Chondrocyte (in vitro differentiated cells): ENCODE data around the gene IGLL5. TPM values are rescaled to one million over a fixed set of nuclear protein-coding genes. Genes with fewer than 3 reads are reported as not detected.

Source experiments
- DNase-seq: peaks from one replicate; pipeline ENCODE4 v3.0.0; 2021; ENCODE audit warnings: mixed read lengths, low spot score
- H3K27ac Mint-ChIP-seq: one replicate; pipeline ENCODE4 v1.8.0; 2021; ENCODE audit warnings: mild to moderate bottlenecking, moderate library complexity, mixed read lengths; ENCODE audit not compliant: unreplicated experiment
- H3K27me3 Mint-ChIP-seq: 2 replicates; pipeline ENCODE4 v1.8.0; 2021; ENCODE audit warnings: low read depth, mixed read lengths
- H3K36me3 Mint-ChIP-seq: 2 replicates; pipeline ENCODE4 v1.8.0; 2021; ENCODE audit warnings: low read depth, mixed read lengths
- H3K4me1 Mint-ChIP-seq: 2 replicates; pipeline ENCODE4 v1.8.0; 2021; ENCODE audit warnings: low read depth, mild to moderate bottlenecking, mixed read lengths
- H3K4me3 Mint-ChIP-seq: one replicate; pipeline ENCODE4 v1.8.0; 2021; ENCODE audit warnings: mild to moderate bottlenecking, moderate library complexity, mixed read lengths; ENCODE audit not compliant: unreplicated experiment
- H3K9me3 Mint-ChIP-seq: 2 replicates; pipeline ENCODE4 v1.8.0; 2021; ENCODE audit warnings: low read depth, mixed read lengths
- total RNA-seq: library from RNA; stranded (reverse); gene quantifications from 3 replicates; pipeline ENCODE4 v1.2.1, GENCODE V29; 2021
- TF ChIP-seq, protein P1 (sequence below): fragments of 200-600 bp; sonication (generic); IDR thresholded peaks from 2 replicates; pipeline ENCODE4 v1.5.0; 2021; ENCODE audit warnings: antibody characterized with exemption, mild to moderate bottlenecking, moderate library complexity

IGLL5 gene
- total RNA-seq, 1 donor from 2014 or later, result not detected

DNA sequence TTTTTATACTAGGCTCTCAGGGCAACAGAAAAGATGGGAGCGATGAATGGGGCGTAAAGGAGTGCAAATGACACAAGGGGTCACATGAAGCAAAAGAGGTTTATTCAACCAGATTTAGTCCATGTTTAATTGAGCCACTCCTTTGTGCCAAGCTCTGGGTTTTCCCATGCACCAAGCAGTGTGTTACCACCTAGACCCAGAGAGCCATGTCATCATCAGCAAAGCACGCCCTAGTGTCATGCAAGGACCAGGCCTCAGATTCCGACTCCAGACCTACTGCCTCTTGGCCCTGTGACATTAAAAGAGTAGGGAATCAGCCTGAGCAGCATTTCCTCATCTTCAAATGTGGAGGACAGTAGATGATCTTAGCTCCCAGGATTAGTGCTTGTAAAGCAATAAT, 1.1 kb upstream of the IGLL5 start:
- Mint-ChIP-seq H3K4me3 (no peak overlapping the region), H3K4me1 (no peaks in the 10 kb centered on the region), H3K9me3 (no peaks in the 10 kb centered on the region), H3K27ac (no peak overlapping the region), H3K36me3 (no peaks in the 10 kb centered on the region), H3K27me3 (peaks cover 31% of the 10 kb centered on the region)
- TF ChIP-seq, protein P1, sequence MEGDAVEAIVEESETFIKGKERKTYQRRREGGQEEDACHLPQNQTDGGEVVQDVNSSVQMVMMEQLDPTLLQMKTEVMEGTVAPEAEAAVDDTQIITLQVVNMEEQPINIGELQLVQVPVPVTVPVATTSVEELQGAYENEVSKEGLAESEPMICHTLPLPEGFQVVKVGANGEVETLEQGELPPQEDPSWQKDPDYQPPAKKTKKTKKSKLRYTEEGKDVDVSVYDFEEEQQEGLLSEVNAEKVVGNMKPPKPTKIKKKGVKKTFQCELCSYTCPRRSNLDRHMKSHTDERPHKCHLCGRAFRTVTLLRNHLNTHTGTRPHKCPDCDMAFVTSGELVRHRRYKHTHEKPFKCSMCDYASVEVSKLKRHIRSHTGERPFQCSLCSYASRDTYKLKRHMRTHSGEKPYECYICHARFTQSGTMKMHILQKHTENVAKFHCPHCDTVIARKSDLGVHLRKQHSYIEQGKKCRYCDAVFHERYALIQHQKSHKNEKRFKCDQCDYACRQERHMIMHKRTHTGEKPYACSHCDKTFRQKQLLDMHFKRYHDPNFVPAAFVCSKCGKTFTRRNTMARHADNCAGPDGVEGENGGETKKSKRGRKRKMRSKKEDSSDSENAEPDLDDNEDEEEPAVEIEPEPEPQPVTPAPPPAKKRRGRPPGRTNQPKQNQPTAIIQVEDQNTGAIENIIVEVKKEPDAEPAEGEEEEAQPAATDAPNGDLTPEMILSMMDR, result no peak
- no peak for DNase-seq

DNA sequence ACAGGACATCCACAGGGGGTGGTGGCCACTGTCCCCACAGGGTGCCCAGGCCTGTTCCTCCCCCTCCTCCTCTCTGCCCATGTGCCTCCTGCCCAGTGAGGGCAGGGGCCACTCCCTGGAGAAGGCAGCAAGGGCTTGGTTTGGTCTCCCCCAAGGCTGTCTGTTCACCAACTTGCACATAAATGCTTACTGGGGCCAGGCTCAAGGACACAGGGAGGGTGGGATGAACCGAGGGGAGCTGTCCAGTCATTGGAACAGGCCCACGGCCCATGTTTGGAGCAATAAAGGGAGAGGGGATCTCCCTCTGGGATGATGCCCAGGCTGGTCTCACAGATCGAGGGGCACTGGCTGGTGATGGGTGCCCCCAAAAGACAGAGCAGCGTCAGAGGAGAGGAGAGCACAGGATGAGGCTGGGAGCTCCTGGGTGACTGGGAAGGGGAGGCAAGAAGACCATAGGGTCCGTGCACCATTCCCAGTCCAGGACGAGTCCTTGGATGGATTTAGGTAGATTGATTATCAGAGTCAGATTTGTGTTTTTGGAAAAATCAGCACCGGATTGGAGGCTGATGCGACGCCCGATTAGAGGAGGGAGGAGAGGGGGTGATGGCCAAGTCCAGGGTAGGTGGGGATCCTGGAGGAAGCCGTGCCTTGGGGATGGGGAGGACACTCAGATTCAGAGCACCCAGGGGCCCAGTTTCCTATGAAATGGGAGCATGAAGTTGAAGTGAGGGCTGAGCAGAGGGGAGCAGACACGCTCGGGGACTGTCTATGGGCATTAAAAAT, 1.1 kb downstream of the IGLL5 start:
- H3K27ac Mint-ChIP-seq, result no peak overlapping the region
- H3K9me3 Mint-ChIP-seq, result no peaks in the 10 kb centered on the region
- no peak for DNase-seq
- no peak overlapping the region for H3K4me3 Mint-ChIP-seq
- no peaks in the 10 kb centered on the region for H3K36me3 Mint-ChIP-seq
- TF ChIP-seq, protein P1, result no peak
- no peaks in the 10 kb centered on the region for H3K4me1 Mint-ChIP-seq
- peaks cover 41% of the 10 kb centered on the region for H3K27me3 Mint-ChIP-seq

DNA sequence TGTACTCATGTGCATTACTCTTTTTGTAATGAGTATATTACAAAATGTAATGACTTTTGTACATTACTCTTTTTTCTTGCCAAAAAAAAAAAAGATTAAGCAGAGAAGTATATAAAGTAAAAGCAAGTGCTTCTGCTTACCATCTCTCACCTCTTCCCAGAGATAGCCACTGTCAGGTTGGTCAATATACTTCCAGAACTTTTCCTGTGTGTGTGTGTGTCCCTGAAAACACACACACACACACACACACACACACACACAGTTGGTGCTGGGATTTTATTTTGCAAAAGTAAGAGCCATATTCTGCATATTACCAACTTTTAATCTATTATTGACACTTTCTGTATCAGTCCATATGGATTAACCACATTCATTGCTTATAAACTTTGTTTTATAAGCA, 2.5 kb downstream of the IGLL5 start:
- no peak for DNase-seq
- Mint-ChIP-seq H3K27ac (no peak overlapping the region), H3K27me3 (peaks cover 37% of the 10 kb centered on the region), H3K4me3 (no peak overlapping the region), H3K9me3 (no peaks in the 10 kb centered on the region), H3K4me1 (no peaks in the 10 kb centered on the region), H3K36me3 (no peaks in the 10 kb centered on the region)
- TF ChIP-seq, protein P1, result no peak

DNA sequence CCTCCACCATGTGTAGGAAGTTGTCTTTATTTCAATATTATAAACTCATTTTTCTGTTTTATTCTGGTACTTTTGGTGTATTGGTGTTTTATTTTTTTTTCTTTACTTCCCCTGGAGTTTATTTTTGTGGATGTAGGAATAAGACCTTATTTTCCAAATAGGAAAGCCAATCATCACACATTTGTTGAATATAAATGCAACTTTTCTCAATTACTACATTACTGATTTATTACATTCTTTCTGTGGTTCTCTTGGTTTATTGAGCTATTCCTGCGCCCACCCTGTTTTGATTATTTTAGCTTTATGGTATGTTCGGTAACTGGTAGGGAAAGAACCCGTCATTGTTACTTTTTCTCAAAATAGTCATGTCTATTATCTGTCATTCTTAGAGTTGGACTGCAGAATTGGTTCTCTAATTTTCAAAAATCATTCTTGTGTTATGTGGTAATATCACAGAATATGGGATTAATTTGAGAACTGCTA, 3.6 kb downstream of the IGLL5 start:
- H3K27me3 Mint-ChIP-seq, result peaks cover 42% of the 10 kb centered on the region
- H3K36me3 Mint-ChIP-seq, result no peaks in the 10 kb centered on the region
- H3K27ac Mint-ChIP-seq, result no peak overlapping the region
- TF ChIP-seq, protein P1, result no peak
- DNase-seq, result no peak
- no peaks in the 10 kb centered on the region for H3K4me1 Mint-ChIP-seq
- no peaks in the 10 kb centered on the region for H3K9me3 Mint-ChIP-seq
- no peak overlapping the region for H3K4me3 Mint-ChIP-seq

DNA sequence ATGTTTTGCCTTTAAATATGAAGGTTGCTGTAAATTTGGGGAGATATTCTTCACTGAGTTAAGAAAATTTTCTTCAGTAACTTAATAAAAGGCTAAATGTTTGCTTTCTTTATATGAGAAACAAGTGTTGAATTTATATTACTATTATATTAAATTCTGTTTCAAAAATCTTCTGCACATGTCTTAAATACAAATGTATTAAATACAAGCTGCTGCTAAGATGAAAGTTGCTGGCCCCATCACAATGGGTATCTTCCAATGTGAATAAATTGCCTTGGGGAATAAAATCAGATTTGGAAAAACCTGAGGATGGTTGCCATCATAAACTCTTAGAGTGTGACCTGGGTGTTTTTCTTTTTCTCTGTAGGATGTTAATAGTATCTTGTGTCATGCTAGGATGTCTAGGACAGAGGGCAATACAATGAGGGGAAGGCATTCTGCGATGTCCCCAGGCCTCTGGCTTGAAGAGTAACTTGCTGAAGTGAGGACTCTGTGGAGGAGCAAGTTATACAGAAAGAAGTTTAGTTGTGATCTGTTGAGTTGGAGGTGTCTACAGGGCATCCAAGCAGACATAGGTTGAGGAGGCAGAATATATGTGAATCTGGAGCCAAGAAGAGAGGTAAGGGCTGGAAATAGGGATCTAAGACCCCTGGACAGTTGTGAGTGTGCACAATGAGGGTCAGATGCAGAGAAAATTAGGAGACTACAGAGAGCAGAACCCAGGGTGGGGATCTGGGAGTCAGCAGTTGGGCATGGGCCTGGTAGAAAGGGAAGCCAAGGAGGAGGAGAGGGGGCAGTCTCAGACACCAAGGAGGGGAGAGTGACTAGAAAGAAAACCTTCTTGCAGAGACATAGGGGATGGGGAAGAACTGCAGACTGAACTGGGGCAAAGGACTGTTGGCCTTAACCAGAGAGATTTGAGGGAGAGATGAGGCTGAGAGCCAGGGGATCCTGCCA, 4.8 kb downstream of the IGLL5 start:
- TF ChIP-seq, protein P1, result no peak
- H3K36me3 Mint-ChIP-seq, result no peaks in the 10 kb centered on the region
- peaks cover 48% of the 10 kb centered on the region for H3K27me3 Mint-ChIP-seq
- H3K4me1 Mint-ChIP-seq, result no peaks in the 10 kb centered on the region
- no peak overlapping the region for H3K4me3 Mint-ChIP-seq
- no peak overlapping the region for H3K27ac Mint-ChIP-seq
- DNase-seq, result no peak
- H3K9me3 Mint-ChIP-seq, result no peaks in the 10 kb centered on the region
